Subcutaneous adipose tissue (tissue), 4 donors: ENCODE measurements around the gene TMEM200C. TPM values are rescaled to one million over a fixed set of nuclear protein-coding genes. Genes with fewer than 3 reads are reported as not detected.

ENCODE experiments used
- CTCF ChIP-seq: fragments of 450-650 bp; IDR thresholded peaks from one replicate; pipeline ENCODE4 v1.5.1; 2016; ENCODE audit warnings: low read depth, mild to moderate bottlenecking, control low read depth, antibody characterized with exemption, moderate library complexity
- small RNA-seq: library from RNA; depleted of rRNA; stranded (forward); fragments of <200 nt; gene quantifications from one replicate; pipeline ENCODE3, GENCODE V24; 2016
- total RNA-seq, 4 donors: library from RNA; depleted of rRNA; stranded (reverse); fragments of >200 nt; gene quantifications; one replicate each; pipeline ENCODE4 v1.1.0, GENCODE V29; 2016

Gene TMEM200C
- total RNA-seq, 4 donors from 2014 or later = not detected

GRCh38 chr18:5853253-5853652, 42.1 kb downstream of the TMEM200C start:
- no peak for TF ChIP-seq CTCF

- no peak for TF ChIP-seq CTCF
Measured at GRCh38 chr18:5851998-5852397, 43.3 kb downstream of the TMEM200C start.

GRCh38 chr18:5842653-5843052, 52.7 kb downstream of the TMEM200C start:
- no peak for TF ChIP-seq CTCF

- no peak for TF ChIP-seq CTCF
Measured at GRCh38 chr18:5841518-5841917, 53.8 kb downstream of the TMEM200C start.

- TF ChIP-seq CTCF = no peak
Measured at GRCh38 chr18:5840547-5840946, 54.8 kb downstream of the TMEM200C start.

GRCh38 chr18:5840025-5840424, 55.3 kb downstream of the TMEM200C start:
- TF ChIP-seq CTCF = no peak

GRCh38 chr18:5839102-5839501, 56.2 kb downstream of the TMEM200C start:
- no peak for TF ChIP-seq CTCF

Small RNAs within 50 kb of the gene (small RNA-seq; reads per million reads assigned to genes)
- not detected for gene MIR3976
